ENCODE results near the gene RBFOX1.

RBFOX1 gene

GRCh38 chr16:7332611-7333010 lies at the start of gene RBFOX1:
Gene RBFOX1 (plus strand): TSS chr16:7332845.
- no peak for DNase-seq

- no peak for DNase-seq
Observed at GRCh38 chr16:7284780-7285179, 47.9 kb upstream of the RBFOX1 start.

GRCh38 chr16:7285520-7285919 lies 47.1 kb upstream of the RBFOX1 start:
- no peak for DNase-seq

- no peak for DNase-seq
Observed at GRCh38 chr16:7289299-7289698, 43.3 kb upstream of the RBFOX1 start.

GRCh38 chr16:7290682-7291081 lies 42.0 kb upstream of the RBFOX1 start:
- no peak for DNase-seq

- no peak for DNase-seq
Observed at GRCh38 chr16:7294020-7294419, 38.6 kb upstream of the RBFOX1 start.

- no peak for DNase-seq
Observed at GRCh38 chr16:7303052-7303610, 29.5 kb upstream of the RBFOX1 start.

- no peak for DNase-seq
Observed at GRCh38 chr16:7303660-7304200, 28.9 kb upstream of the RBFOX1 start.

GRCh38 chr16:7304279-7304678 lies 28.4 kb upstream of the RBFOX1 start:
- no peak for DNase-seq

- no peak for DNase-seq
Observed at GRCh38 chr16:7304958-7305357, 27.7 kb upstream of the RBFOX1 start.

- DNase-seq, result no peak
Observed at GRCh38 chr16:7313170-7313569, 19.5 kb upstream of the RBFOX1 start.

GRCh38 chr16:7314163-7314562 lies 18.5 kb upstream of the RBFOX1 start:
- DNase-seq, result no peak

GRCh38 chr16:7315813-7316212 lies 16.8 kb upstream of the RBFOX1 start:
- no peak for DNase-seq

GRCh38 chr16:7316281-7316888 lies 16.3 kb upstream of the RBFOX1 start:
- no peak for DNase-seq

GRCh38 chr16:7317982-7318381 lies 14.7 kb upstream of the RBFOX1 start:
- DNase-seq, result no peak

GRCh38 chr16:7318686-7319085 lies 14.0 kb upstream of the RBFOX1 start:
- no peak for DNase-seq

GRCh38 chr16:7319514-7319913 lies 13.1 kb upstream of the RBFOX1 start:
- DNase-seq, result no peak

- no peak for DNase-seq
Observed at GRCh38 chr16:7321661-7322060, 11.0 kb upstream of the RBFOX1 start.

- DNase-seq, result no peak
Observed at GRCh38 chr16:7324321-7324720, 8.3 kb upstream of the RBFOX1 start.

- no peak for DNase-seq
Observed at GRCh38 chr16:7325834-7326233, 6.8 kb upstream of the RBFOX1 start.

- no peak for DNase-seq
Observed at GRCh38 chr16:7330709-7331108, 1.9 kb upstream of the RBFOX1 start.

GRCh38 chr16:7331997-7332396 lies 648 bp upstream of the RBFOX1 start:
- DNase-seq, result no peak

- no peak for DNase-seq
Observed at GRCh38 chr16:7333180-7333725, 608 bp downstream of the RBFOX1 start.

GRCh38 chr16:7334801-7335560 lies 2.3 kb downstream of the RBFOX1 start:
- DNase-seq, result no peak
